ENCODE results near the gene PGAP3.
"Not testable (repeated sequence)": the region's sequence is repeated elsewhere in the genome, so short reads cannot be mapped to it uniquely, and the experiment has no call there.

The PGAP3 gene

GRCh38 chr17:39687546-39688474 lies at the start of gene PGAP3:
TSS of gene PGAP3 (minus strand) at chr17:39688057. CDS start at chr17:39688014, 43 bp downstream.
- peak; percentile 96 for DNase-seq (ENCODE audit: low spot score)

- no peak for DNase-seq (ENCODE audit: low spot score)
These were observed 49.4 kb upstream of the PGAP3 start for GRCh38 chr17:39737206-39737759.

GRCh38 chr17:39736319-39737165 lies 48.7 kb upstream of the PGAP3 start:
- DNase-seq (ENCODE audit: low spot score) = no peak

- no peak for DNase-seq (ENCODE audit: low spot score)
These were observed 48.0 kb upstream of the PGAP3 start for GRCh38 chr17:39735882-39736281.

- no peak for DNase-seq (ENCODE audit: low spot score)
These were observed 44.7 kb upstream of the PGAP3 start for GRCh38 chr17:39732586-39732985.

DNA sequence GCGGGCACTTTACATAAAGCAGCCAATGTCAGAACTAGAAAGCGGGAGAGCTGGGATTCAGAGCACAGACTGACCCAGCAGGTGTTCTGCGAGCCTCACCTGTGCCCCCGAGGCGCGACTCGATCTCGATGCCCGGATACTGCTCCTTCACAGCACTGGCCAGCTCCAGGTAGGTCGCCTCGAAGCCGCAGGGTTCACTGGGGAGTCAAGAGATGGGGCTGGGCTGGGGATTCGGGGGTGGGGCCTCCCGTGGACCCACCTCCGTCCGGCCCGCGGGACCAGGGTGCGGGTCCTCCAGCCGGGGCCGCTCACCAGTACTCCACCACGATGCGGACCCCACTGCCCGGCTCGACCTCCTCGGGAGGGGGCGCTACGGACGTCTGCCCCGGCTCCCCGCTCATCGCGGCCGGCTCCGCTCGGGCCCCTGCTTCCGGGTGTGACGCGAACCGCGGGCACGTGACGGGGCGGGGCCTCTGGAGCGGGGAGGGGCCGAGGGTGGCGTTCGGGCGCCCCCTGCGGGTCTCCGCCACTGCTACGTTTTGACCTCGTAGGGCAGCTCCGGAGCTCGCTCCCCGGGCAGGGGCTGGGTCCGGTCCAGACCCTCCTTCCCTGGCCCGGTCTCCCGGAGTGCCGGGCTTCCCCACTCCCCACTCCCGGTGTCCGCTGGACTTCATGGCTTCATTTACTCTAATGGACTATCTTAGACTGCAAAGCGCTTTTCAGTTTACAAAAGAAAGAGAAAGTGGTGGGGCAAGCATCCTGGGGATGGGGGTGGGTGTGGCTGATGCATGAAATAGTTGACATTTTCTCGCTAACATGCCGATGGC lies 42.5 kb upstream of the PGAP3 start, which contains the start of gene MIEN1:
TSS of gene MIEN1 (minus strand) at position 438 of the 827 bp plus-strand sequence. CDS start at position 401, 37 bp downstream.
- DNase-seq (ENCODE audit: low spot score) = peak; percentile 100

DNA sequence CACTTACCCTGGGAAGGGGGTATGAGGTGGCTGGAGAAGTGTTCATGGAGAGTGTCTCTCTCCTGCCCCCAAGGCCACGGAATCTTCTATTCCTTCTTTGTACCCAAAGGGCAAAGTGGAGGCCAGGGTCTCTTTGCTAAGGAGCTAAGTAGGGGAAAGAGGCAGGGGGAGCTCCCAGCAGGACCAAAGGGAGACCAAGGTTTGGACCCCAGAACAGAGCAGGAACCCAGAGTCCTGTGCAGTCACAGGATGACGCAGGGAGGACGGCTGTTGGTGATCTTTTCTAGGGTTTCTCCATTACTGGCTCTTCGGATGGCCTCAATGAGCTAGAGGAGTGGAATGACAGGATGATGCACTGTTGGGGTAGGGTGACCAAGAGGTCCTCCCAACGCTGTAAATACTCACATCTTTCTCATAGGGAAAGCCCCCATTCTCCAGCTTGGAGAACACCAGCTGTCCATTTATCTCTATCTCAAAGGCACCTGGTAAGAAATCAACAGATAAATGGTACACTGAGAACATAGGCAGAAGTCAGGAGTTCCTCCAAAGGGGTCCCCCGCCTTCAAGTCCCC lies 41.5 kb upstream of the PGAP3 start:
- DNase-seq (ENCODE audit: low spot score) = no peak

- no peak for DNase-seq (ENCODE audit: low spot score)
These were observed 39.7 kb upstream of the PGAP3 start for GRCh38 chr17:39727556-39727955.

GRCh38 chr17:39726617-39727016 lies 38.8 kb upstream of the PGAP3 start:
- DNase-seq (ENCODE audit: low spot score) = no peak

DNA sequence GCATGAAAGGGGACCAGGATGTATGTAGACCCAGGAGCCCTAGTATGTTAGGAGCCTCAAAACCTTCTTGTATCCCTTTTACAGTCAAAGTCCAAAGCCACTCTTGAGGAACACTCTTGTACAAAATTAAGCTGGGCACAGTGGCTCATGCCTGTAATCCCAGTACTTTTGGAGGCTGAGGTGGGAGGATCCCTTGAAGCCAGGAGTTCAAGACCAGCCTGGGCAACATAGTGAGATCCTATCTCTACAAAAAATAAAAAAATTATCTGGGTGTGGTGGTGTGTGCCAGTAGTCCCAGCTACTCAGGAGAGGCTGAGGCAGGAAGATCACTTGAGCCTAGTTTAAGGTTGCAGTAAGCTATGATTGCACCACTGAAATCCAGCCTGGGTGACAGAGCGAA lies 38.1 kb upstream of the PGAP3 start:
- not testable (repeated sequence) for DNase-seq (ENCODE audit: low spot score)

DNA sequence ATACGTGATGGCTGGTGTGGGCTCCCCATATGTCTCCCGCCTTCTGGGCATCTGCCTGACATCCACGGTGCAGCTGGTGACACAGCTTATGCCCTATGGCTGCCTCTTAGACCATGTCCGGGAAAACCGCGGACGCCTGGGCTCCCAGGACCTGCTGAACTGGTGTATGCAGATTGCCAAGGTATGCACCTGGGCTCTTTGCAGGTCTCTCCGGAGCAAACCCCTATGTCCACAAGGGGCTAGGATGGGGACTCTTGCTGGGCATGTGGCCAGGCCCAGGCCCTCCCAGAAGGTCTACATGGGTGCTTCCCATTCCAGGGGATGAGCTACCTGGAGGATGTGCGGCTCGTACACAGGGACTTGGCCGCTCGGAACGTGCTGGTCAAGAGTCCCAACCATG lies 36.9 kb upstream of the PGAP3 start:
- DNase-seq (ENCODE audit: low spot score) = no peak

GRCh38 chr17:39722965-39723848 lies 35.4 kb upstream of the PGAP3 start:
- DNase-seq (ENCODE audit: low spot score) = no peak

DNA sequence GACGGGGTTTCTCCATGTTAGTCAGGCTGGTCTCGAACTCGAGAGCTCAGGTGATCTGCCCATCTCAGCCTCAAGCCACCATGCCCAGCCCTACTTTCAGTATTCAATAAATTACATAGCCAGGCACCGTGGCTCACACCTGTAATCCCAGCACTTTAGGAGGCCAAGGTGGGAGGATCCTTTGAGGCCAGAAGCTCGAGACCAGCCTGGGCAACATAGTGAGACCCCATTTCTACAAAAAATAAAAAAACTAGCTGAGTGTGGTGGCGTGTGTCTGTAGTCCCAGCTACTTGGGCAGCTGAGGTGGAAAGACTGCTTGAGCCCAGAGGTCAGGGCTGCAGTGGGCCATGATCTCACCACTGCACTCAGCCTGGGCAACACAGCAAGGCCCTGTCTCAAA lies 34.2 kb upstream of the PGAP3 start:
- DNase-seq (ENCODE audit: low spot score) = no peak

DNA sequence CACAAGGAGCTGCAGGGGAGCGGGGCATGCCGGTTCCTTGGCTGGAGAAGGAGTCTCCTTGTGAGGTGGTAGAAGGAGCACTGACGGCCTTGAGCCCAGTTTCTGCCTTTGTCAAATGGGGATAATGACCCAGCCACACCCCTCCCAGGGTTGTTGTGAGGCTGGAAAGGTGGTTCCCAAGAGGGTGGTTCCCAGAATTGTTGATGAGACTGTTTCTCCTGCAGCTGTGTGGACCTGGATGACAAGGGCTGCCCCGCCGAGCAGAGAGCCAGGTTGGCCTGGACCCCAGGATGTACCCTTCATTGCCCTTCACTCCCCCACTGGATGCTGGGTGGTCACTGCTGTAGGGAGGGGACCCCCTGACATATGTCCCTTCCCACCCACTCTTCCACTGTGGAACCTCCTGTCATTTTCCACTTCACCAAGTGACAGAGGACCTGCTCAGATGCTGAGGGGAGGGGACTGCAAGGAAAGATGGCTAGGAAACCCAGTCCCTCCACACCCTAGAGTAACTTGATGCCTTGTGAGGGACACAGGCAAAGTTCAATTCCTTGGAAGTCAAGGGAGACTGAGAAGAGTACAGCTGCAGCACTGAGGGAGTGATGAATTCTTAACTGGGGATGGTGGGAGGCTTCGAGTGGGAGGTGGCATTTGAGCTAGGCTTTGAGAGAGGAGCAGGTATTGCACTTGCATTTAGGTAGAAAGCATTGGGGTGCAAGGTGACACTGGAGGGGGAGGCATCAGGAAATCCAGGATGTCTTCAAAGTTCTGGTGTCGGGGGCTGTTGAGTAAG lies 31.9 kb upstream of the PGAP3 start:
- DNase-seq (ENCODE audit: low spot score) = no peak

- DNase-seq (ENCODE audit: low spot score) = no peak
These were observed 29.8 kb upstream of the PGAP3 start for GRCh38 chr17:39717660-39718059.

- no peak for DNase-seq (ENCODE audit: low spot score)
These were observed 29.2 kb upstream of the PGAP3 start for GRCh38 chr17:39716879-39717536.

DNA sequence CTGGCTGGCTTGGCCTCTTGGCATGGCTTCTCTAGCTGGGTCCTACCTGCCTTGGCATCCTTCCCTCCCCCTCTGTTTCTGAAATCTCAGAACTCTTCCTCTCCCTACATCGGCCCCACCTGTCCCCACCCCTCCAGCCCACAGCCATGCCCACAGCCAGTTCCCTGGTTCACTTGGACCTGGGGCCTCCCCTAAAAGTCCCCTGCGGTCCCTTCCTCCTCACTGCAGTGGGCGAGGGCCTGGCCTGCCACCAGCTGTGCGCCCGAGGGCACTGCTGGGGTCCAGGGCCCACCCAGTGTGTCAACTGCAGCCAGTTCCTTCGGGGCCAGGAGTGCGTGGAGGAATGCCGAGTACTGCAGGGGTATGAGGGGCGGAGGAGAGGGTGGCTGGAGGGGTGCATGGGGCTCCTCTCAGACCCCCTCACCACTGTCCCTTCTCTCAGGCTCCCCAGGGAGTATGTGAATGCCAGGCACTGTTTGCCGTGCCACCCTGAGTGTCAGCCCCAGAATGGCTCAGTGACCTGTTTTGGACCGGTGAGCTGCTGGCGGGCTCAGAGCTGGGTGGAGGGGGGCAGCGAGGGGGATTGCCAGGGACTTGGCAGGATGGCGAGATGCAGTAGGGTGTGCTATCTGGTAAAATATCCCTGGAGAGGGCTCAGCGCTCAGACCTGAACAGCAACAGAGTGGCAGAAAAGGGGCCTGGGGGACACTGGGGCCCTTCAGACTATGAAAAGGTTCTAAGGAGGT lies 28.4 kb upstream of the PGAP3 start:
- no peak for DNase-seq (ENCODE audit: low spot score)

All from D341Med (cell line).